Measurements from ENCODE around the gene GADD45G. TPM values are rescaled to one million over a fixed set of nuclear protein-coding genes. Genes with fewer than 3 reads are reported as not detected.

GADD45G gene
- total and polyA plus RNA-seq, 2 of the 8 experiments (the other 6 are each of a cell fraction or from before 2014, with no cell fraction given), result 7.0 to 11.4 TPM

- TF ChIP-seq SRF (IDR thresholded peaks at IDR 0.05; ENCODE audit: low read depth, low read length) (no peak), KDM4A (IDR thresholded peaks at IDR 0.05; ENCODE audit: low read depth, low read length, severe bottlenecking) (no peak)
- TF ChIP-seq, protein P1, sequence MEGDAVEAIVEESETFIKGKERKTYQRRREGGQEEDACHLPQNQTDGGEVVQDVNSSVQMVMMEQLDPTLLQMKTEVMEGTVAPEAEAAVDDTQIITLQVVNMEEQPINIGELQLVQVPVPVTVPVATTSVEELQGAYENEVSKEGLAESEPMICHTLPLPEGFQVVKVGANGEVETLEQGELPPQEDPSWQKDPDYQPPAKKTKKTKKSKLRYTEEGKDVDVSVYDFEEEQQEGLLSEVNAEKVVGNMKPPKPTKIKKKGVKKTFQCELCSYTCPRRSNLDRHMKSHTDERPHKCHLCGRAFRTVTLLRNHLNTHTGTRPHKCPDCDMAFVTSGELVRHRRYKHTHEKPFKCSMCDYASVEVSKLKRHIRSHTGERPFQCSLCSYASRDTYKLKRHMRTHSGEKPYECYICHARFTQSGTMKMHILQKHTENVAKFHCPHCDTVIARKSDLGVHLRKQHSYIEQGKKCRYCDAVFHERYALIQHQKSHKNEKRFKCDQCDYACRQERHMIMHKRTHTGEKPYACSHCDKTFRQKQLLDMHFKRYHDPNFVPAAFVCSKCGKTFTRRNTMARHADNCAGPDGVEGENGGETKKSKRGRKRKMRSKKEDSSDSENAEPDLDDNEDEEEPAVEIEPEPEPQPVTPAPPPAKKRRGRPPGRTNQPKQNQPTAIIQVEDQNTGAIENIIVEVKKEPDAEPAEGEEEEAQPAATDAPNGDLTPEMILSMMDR (IDR thresholded peaks at IDR 0.05; ENCODE audit: control extremely low read depth in 1 of 3, insufficient read depth in 1 of 3, low read depth in 1 of 3, low read length in 3 of 3), result no peak
These were observed 24.5 kb downstream of the GADD45G start (continued) for GRCh38 chr9:89629081-89629976.
